PFSK-1 (cell line): Measurements from ENCODE around the gene SHF.

Experiments
- POLR2AphosphoS5 ChIP-seq: IDR thresholded peaks from 2 replicates; pipeline ENCODE4 v1.6.1; 2012; ENCODE audit warnings: low read depth, mild to moderate bottlenecking, control low read depth, low read length, moderate library complexity
- SIN3A ChIP-seq: IDR thresholded peaks from 2 replicates; pipeline ENCODE4 v1.6.1; 2012; ENCODE audit warnings: mild to moderate bottlenecking, low read length, moderate library complexity, borderline replicate concordance; ENCODE audit not compliant: insufficient read depth
- TAF1 ChIP-seq: IDR thresholded peaks from 2 replicates; pipeline ENCODE4 v1.6.1; 2012; ENCODE audit warnings: low read length, control low read depth, borderline replicate concordance; ENCODE audit not compliant: insufficient read depth
- TF ChIP-seq, protein P1 (sequence below), 2 experiments: IDR thresholded peaks; 2 replicates each; pipeline versions ENCODE4 v1.6.1 to v1.8.0; 2011 to 2012; ENCODE audit warnings: low read depth in 2 of 2, low read length in 2 of 2, control low read depth in 1 of 2, inconsistent platforms in 1 of 2, mild to moderate bottlenecking in 1 of 2, moderate library complexity in 1 of 2; ENCODE audit not compliant: insufficient read depth in 1 of 2

DNA sequence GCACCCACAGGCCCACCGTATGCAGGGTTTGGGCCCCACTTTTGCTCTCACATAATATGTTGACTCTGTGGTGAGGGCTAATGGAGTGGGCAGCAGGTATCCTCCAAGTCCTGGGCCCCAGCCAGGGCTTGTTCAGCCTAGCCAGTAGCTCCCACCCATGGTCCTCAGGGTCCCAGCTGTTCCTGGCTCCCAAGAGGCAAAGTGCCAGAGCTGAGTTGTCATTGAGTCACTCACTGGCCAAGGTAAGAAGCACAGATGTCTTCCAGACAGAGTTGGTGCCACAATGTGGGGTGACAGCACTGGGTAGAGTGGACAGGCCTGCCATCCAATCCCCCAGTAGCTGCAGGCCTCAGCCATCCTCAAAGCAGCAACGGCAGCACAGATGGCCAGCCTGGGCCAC, 4.3 kb downstream of the SHF start:
- TF ChIP-seq TAF1 = no peak
- no peak for TF ChIP-seq SIN3A
- TF ChIP-seq, protein P1, sequence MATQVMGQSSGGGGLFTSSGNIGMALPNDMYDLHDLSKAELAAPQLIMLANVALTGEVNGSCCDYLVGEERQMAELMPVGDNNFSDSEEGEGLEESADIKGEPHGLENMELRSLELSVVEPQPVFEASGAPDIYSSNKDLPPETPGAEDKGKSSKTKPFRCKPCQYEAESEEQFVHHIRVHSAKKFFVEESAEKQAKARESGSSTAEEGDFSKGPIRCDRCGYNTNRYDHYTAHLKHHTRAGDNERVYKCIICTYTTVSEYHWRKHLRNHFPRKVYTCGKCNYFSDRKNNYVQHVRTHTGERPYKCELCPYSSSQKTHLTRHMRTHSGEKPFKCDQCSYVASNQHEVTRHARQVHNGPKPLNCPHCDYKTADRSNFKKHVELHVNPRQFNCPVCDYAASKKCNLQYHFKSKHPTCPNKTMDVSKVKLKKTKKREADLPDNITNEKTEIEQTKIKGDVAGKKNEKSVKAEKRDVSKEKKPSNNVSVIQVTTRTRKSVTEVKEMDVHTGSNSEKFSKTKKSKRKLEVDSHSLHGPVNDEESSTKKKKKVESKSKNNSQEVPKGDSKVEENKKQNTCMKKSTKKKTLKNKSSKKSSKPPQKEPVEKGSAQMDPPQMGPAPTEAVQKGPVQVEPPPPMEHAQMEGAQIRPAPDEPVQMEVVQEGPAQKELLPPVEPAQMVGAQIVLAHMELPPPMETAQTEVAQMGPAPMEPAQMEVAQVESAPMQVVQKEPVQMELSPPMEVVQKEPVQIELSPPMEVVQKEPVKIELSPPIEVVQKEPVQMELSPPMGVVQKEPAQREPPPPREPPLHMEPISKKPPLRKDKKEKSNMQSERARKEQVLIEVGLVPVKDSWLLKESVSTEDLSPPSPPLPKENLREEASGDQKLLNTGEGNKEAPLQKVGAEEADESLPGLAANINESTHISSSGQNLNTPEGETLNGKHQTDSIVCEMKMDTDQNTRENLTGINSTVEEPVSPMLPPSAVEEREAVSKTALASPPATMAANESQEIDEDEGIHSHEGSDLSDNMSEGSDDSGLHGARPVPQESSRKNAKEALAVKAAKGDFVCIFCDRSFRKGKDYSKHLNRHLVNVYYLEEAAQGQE (IDR thresholded peaks at IDR 0.05; ENCODE audit: insufficient read depth in 1 of 2, low read depth in 2 of 2, low read length in 2 of 2) = no peak
- TF ChIP-seq POLR2AphosphoS5 = no peak
